Spinal cord (tissue), 10 donors: ENCODE data around the gene ADIPOR2. TPM values are rescaled to one million over a fixed set of nuclear protein-coding genes. Genes with fewer than 3 reads are reported as not detected.

Experiments used
- DNase-seq, 6 donors: peaks; one replicate each; pipeline versions ENCODE4 v3.0.0 to v3.0.0-alpha.2; 2013 to 2015; ENCODE audit warnings: low spot score in 6 of 6, low read depth in 4 of 6
- H3K27ac ChIP-seq: one replicate; pipeline ENCODE4 v1.5.1; 2013; ENCODE audit warnings: low read depth, low read length, control low read depth
- H3K27me3 ChIP-seq: one replicate; pipeline ENCODE4 v1.6.1; 2013; ENCODE audit warnings: low read length; ENCODE audit not compliant: control insufficient read depth, insufficient read depth
- H3K36me3 ChIP-seq: one replicate; pipeline ENCODE4 v1.6.1; 2013; ENCODE audit warnings: low read length; ENCODE audit not compliant: control insufficient read depth, insufficient read depth
- H3K4me1 ChIP-seq: one replicate; pipeline ENCODE4 v1.6.1; 2013; ENCODE audit warnings: low read length; ENCODE audit not compliant: control insufficient read depth, insufficient read depth
- H3K4me3 ChIP-seq: one replicate; pipeline ENCODE4 v1.5.1; 2013; ENCODE audit warnings: low read depth, low read length, control low read depth
- H3K9me3 ChIP-seq: one replicate; pipeline ENCODE4 v1.6.1; 2013; ENCODE audit warnings: low read length; ENCODE audit not compliant: control insufficient read depth, insufficient read depth
- WGBS: methylation state at CpG from one replicate; pipeline ENCODE4 v1.1.5; 2013; ENCODE audit warnings: missing lambda C conversion rate; ENCODE audit not compliant: insufficient coverage; 5-methylcytosine and 5-hydroxymethylcytosine counted together
- long read RNA-seq, 4 donors: transcript quantifications; one replicate each; lab custom pipeline, GENCODE V29; 2026
- polyA plus RNA-seq, 2 donors: library from polyadenylated mRNA; unstranded; fragments of 120-200 nt; gene quantifications; one replicate each; pipeline ENCODE4 v1.2.1, GENCODE V29; 2013; ENCODE audit not compliant: insufficient read length in 2 of 2
- total RNA-seq, 2 donors: library from RNA; depleted of rRNA in 1 of 2; stranded (reverse); fragments of 120-200 nt in 1 of 2; fragments of >200 nt in 1 of 2; gene quantifications; one replicate each; pipeline versions ENCODE4 v1.2.3 to v1.2.4, GENCODE V29; 2013 to 2014
- donor health status: healthy.

ADIPOR2 gene
- total RNA-seq (10 to 100 TPM; 43.5 to 49.3 TPM), polyA plus RNA-seq (10 to 100 TPM; 40.7 to 41.2 TPM)
- long read RNA-seq, donor 1, full-length matches to known transcripts, result 2 of 2 reads
- long read RNA-seq, donor 1, partial matches to known transcripts, result 0 of 2 reads
- long read RNA-seq, donor 1, other reads (novel, unspliced or antisense), result 0 of 2 reads
- long read RNA-seq, donor 2, result 0 reads
- long read RNA-seq, donor 3, full-length matches to known transcripts, result 1 of 1 reads
- long read RNA-seq, donor 3, partial matches to known transcripts, result 0 of 1 reads
- long read RNA-seq, donor 3, other reads (novel, unspliced or antisense), result 0 of 1 reads
- long read RNA-seq, donor 4, result 0 reads

- no peaks in the 10 kb centered on the region for H3K9me3 ChIP-seq
- peaks cover 2% of the 10 kb centered on the region for H3K27me3 ChIP-seq
- peak within 1 kb of the TSS; percentile 73 for H3K4me3 ChIP-seq
- 0% methylated on average over 43 of the region's 59 CpGs for WGBS
- peaks cover 3% of the 10 kb centered on the region for H3K4me1 ChIP-seq
- DNase-seq, result peak; percentile 89 to 99 (median 93)
- peak within 1 kb of the TSS; percentile 92 for H3K27ac ChIP-seq
- H3K36me3 ChIP-seq, result peaks cover 4% of the 10 kb centered on the region
These were observed at the start of gene ADIPOR2 for GRCh38 chr12:1690578-1691122. TSS of gene ADIPOR2 (plus strand) at chr12:1691070. CDS start at chr12:1754344, 63,274 bp downstream.

- Histone ChIP-seq H3K27ac (no peak overlapping the region), H3K27me3 (peaks cover 15% of the 10 kb centered on the region), H3K4me1 (peaks cover 43% of the 10 kb centered on the region), H3K4me3 (no peak overlapping the region), H3K36me3 (peaks cover 26% of the 10 kb centered on the region), H3K9me3 (no peaks in the 10 kb centered on the region)
- WGBS, result 56% methylated on average over 6 of the region's 7 CpGs
- no peak for DNase-seq
These were observed 48.4 kb upstream of the ADIPOR2 start for GRCh38 chr12:1642513-1642912.

- H3K27me3 ChIP-seq, result peaks cover 16% of the 10 kb centered on the region
- H3K4me3 ChIP-seq, result no peak overlapping the region
- DNase-seq, result no peak
- H3K4me1 ChIP-seq, result peaks cover 43% of the 10 kb centered on the region
- 87% methylated on average over 7 of the region's 9 CpGs for WGBS
- H3K27ac ChIP-seq, result no peak overlapping the region
- H3K36me3 ChIP-seq, result peaks cover 28% of the 10 kb centered on the region
- no peaks in the 10 kb centered on the region for H3K9me3 ChIP-seq
These were observed 47.8 kb upstream of the ADIPOR2 start for GRCh38 chr12:1643043-1643442.

- 14% methylated on average over 2 of the region's 7 CpGs for WGBS
- Histone ChIP-seq H3K27me3 (peaks cover 21% of the 10 kb centered on the region), H3K4me3 (no peak overlapping the region), H3K27ac (peak overlapping the region; percentile 47), H3K36me3 (peaks cover 28% of the 10 kb centered on the region), H3K4me1 (peaks cover 43% of the 10 kb centered on the region), H3K9me3 (no peaks in the 10 kb centered on the region)
- DNase-seq, result peak in 2 of 6 donors; percentile 75 to 85
These were observed 46.9 kb upstream of the ADIPOR2 start for GRCh38 chr12:1643905-1644533.

- peak overlapping the region; percentile 71 for H3K27ac ChIP-seq
- no peaks in the 10 kb centered on the region for H3K9me3 ChIP-seq
- peak in 5 of 6 donors; percentile 77 to 99 (median 85) for DNase-seq
- 8% methylated on average over 13 of the region's 15 CpGs for WGBS
- H3K4me1 ChIP-seq, result peaks cover 43% of the 10 kb centered on the region
- H3K4me3 ChIP-seq, result no peak overlapping the region
- peaks cover 22% of the 10 kb centered on the region for H3K36me3 ChIP-seq
- H3K27me3 ChIP-seq, result peaks cover 22% of the 10 kb centered on the region
These were observed 46.1 kb upstream of the ADIPOR2 start for GRCh38 chr12:1644534-1645438.

- H3K27ac ChIP-seq, result no peak overlapping the region
- no peak for DNase-seq
- H3K27me3 ChIP-seq, result peaks cover 22% of the 10 kb centered on the region
- H3K4me1 ChIP-seq, result peaks cover 38% of the 10 kb centered on the region
- H3K4me3 ChIP-seq, result no peak overlapping the region
- H3K9me3 ChIP-seq, result no peaks in the 10 kb centered on the region
- H3K36me3 ChIP-seq, result peaks cover 19% of the 10 kb centered on the region
- WGBS, result 96% methylated on average over 28 of the region's 29 CpGs
These were observed 45.1 kb upstream of the ADIPOR2 start for GRCh38 chr12:1645819-1646218.

- H3K36me3 ChIP-seq, result peaks cover 22% of the 10 kb centered on the region
- H3K9me3 ChIP-seq, result no peaks in the 10 kb centered on the region
- no peak overlapping the region for H3K4me3 ChIP-seq
- WGBS, result 93% methylated on average over 19 of the region's 21 CpGs
- H3K27me3 ChIP-seq, result peaks cover 22% of the 10 kb centered on the region
- no peak overlapping the region for H3K27ac ChIP-seq
- peaks cover 38% of the 10 kb centered on the region for H3K4me1 ChIP-seq
- DNase-seq, result no peak
These were observed 44.1 kb upstream of the ADIPOR2 start for GRCh38 chr12:1646569-1647284.

GRCh38 chr12:1647285-1647669 is 43.6 kb upstream of the ADIPOR2 start:
- Histone ChIP-seq H3K9me3 (no peaks in the 10 kb centered on the region), H3K4me1 (peaks cover 37% of the 10 kb centered on the region), H3K27me3 (peaks cover 20% of the 10 kb centered on the region), H3K4me3 (no peak overlapping the region), H3K27ac (no peak overlapping the region), H3K36me3 (peaks cover 22% of the 10 kb centered on the region)
- WGBS, result 92% methylated on average over 3 of the region's 3 CpGs
- DNase-seq, result no peak
